Osteoblast (primary cell): ENCODE measurements around the gene KRT4. TPM values are rescaled to one million over a fixed set of nuclear protein-coding genes. Genes with fewer than 3 reads are reported as not detected.
"Not testable (repeated sequence)": the region's sequence is repeated elsewhere in the genome, so short reads cannot be mapped to it uniquely, and the experiment has no call there.

Experiments
- DNase-seq: peaks from one replicate; pipeline ENCODE4 v3.0.0; 2011; ENCODE audit warnings: low spot score, mixed read lengths; ENCODE audit not compliant: insufficient read length; ENCODE audit errors: missing footprints
- H2AFZ ChIP-seq: 2 replicates; pipeline ENCODE4 v1.6.0; 2011; ENCODE audit warnings: mild to moderate bottlenecking, low read length
- H3K27ac ChIP-seq: 2 replicates; pipeline ENCODE4 v1.5.1; 2011; ENCODE audit warnings: mild to moderate bottlenecking, low read depth, low read length, moderate library complexity
- H3K27me3 ChIP-seq: 2 replicates; pipeline ENCODE4 v1.6.0; 2012; ENCODE audit warnings: mild to moderate bottlenecking, control low read depth, inconsistent platforms, low read length, moderate library complexity; ENCODE audit not compliant: insufficient read depth
- H3K36me3 ChIP-seq: 2 replicates; pipeline ENCODE4 v1.5.1; 2011; ENCODE audit warnings: mild to moderate bottlenecking, low read length, control low read depth, moderate library complexity; ENCODE audit not compliant: insufficient read depth
- H3K4me1 ChIP-seq: 2 replicates; pipeline ENCODE4 v1.5.1; 2011; ENCODE audit warnings: mild to moderate bottlenecking, low read length, control low read depth, moderate library complexity; ENCODE audit not compliant: insufficient read depth
- H3K4me2 ChIP-seq: 2 replicates; pipeline ENCODE4 v1.6.0; 2011; ENCODE audit warnings: mild to moderate bottlenecking, low read length; ENCODE audit not compliant: insufficient read depth
- H3K4me3 ChIP-seq: fragments of 200-600 bp; sonication (generic); 3 replicates; pipeline ENCODE4 v1.5.1; 2012; ENCODE audit warnings: mild to moderate bottlenecking, low read length, inconsistent platforms; ENCODE audit not compliant: insufficient read depth
- H3K79me2 ChIP-seq: 2 replicates; pipeline ENCODE4 v1.6.0; 2012; ENCODE audit warnings: mild to moderate bottlenecking, low read length, control low read depth, inconsistent platforms; ENCODE audit not compliant: insufficient read depth
- H3K9me3 ChIP-seq: 2 replicates; pipeline ENCODE4 v1.5.1; 2011; ENCODE audit warnings: low read depth, low read length, control low read depth
- H4K20me1 ChIP-seq: 2 replicates; pipeline ENCODE4 v1.6.0; 2012; ENCODE audit warnings: mild to moderate bottlenecking, low read length, control low read depth; ENCODE audit not compliant: insufficient read depth
- CTCF ChIP-seq: IDR thresholded peaks from 2 replicates; pipeline ENCODE4 v1.5.1; 2011; ENCODE audit warnings: mild to moderate bottlenecking, low read depth, low read length, moderate library complexity; ENCODE audit errors: extremely low read depth
- total RNA-seq: library from RNA; depleted of rRNA; stranded (reverse); fragments of >200 nt; gene quantifications from 2 replicates; pipeline ENCODE4 v1.2.3, GENCODE V29; 2012

KRT4 gene
- total RNA-seq, 1 donor: not detected

- Histone ChIP-seq H3K4me2 (no peak overlapping the region), H3K4me3 (no peak overlapping the region), H3K79me2 (no peaks in the 10 kb centered on the region), H4K20me1 (no peaks in the 10 kb centered on the region), H3K36me3 (no peaks in the 10 kb centered on the region), H3K4me1 (peaks cover 11% of the 10 kb centered on the region), H2AFZ (no peak overlapping the region), H3K9me3 (no peaks in the 10 kb centered on the region), H3K27me3 (peaks cover 14% of the 10 kb centered on the region), H3K27ac (no peak overlapping the region)
- TF ChIP-seq CTCF: no peak
- DNase-seq: no peak
Observed at GRCh38 chr12:52796429-52796794, 17.5 kb downstream of the KRT4 start.

- no peak within 1 kb of the TSS for H3K27ac ChIP-seq
- H3K4me2 ChIP-seq: no peak within 1 kb of the TSS
- H3K79me2 ChIP-seq: no peaks in the 10 kb centered on the region
- H3K27me3 ChIP-seq: peaks cover 20% of the 10 kb centered on the region
- no peak for TF ChIP-seq CTCF
- H3K36me3 ChIP-seq: no peaks in the 10 kb centered on the region
- H2AFZ ChIP-seq: no peak within 1 kb of the TSS
- H3K4me3 ChIP-seq: no peak within 1 kb of the TSS
- no peaks in the 10 kb centered on the region for H4K20me1 ChIP-seq
- H3K4me1 ChIP-seq: peaks cover 11% of the 10 kb centered on the region
- H3K9me3 ChIP-seq: no peaks in the 10 kb centered on the region
- no peak for DNase-seq
Observed at GRCh38 chr12:52795694-52796428, 18.1 kb downstream of the KRT4 start, which contains the start of gene KRT3. KRT3 (minus strand) TSS chr12:52796117; CDS start chr12:52796042, 75 bp downstream.

GRCh38 chr12:52795332-52795674 is 18.6 kb downstream of the KRT4 start:
- not testable (repeated sequence) for H3K9me3 ChIP-seq, H4K20me1 ChIP-seq, H3K79me2 ChIP-seq, H3K4me3 ChIP-seq, H3K36me3 ChIP-seq, H3K4me2 ChIP-seq, H3K27ac ChIP-seq, DNase-seq, H2AFZ ChIP-seq
- H3K4me1 ChIP-seq: peaks cover 11% of the 10 kb centered on the region
- peaks cover 25% of the 10 kb centered on the region for H3K27me3 ChIP-seq

GRCh38 chr12:52794479-52795331 is 19.2 kb downstream of the KRT4 start:
- Histone ChIP-seq H3K27ac (no peak overlapping the region), H4K20me1 (no peaks in the 10 kb centered on the region), H3K36me3 (no peaks in the 10 kb centered on the region), H3K4me2 (no peak overlapping the region), H3K79me2 (no peaks in the 10 kb centered on the region), H2AFZ (no peak overlapping the region), H3K9me3 (no peaks in the 10 kb centered on the region), H3K4me3 (no peak overlapping the region), H3K27me3 (peaks cover 31% of the 10 kb centered on the region), H3K4me1 (peaks cover 11% of the 10 kb centered on the region)
- DNase-seq: no peak
- no peak for TF ChIP-seq CTCF
